HG02642 (cell line): ENCODE data around the gene ZC3H8.
"Not testable (repeated sequence)": the region's sequence is repeated elsewhere in the genome, so short reads cannot be mapped to it uniquely, and the experiment has no call there.

Experiments used
- ATAC-seq: cut with Tn5 transposase; IDR thresholded peaks from one replicate; pipeline ENCODE4 v1.9.1; 2021; ENCODE audit warnings: mild to moderate bottlenecking; ENCODE audit not compliant: unreplicated experiment, poor library complexity

ZC3H8 gene

DNA sequence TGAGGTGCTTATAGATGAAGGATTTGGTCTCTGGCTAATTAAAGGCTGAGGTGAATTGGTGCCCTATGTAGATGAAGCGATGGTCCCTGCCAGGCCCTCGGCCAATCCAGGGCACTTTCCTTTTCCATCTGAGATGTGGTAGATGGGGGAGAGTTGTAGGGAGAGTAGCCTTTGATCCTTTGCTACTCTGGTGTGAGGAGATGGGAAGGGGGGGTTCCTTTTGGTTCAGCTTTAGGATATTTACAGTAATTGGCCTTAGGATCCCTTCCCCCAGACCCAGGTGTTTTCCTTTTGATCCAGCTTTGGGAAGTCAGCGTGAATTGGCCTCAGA, 5.4 kb upstream of the ZC3H8 start:
- ATAC-seq, result no peak

DNA sequence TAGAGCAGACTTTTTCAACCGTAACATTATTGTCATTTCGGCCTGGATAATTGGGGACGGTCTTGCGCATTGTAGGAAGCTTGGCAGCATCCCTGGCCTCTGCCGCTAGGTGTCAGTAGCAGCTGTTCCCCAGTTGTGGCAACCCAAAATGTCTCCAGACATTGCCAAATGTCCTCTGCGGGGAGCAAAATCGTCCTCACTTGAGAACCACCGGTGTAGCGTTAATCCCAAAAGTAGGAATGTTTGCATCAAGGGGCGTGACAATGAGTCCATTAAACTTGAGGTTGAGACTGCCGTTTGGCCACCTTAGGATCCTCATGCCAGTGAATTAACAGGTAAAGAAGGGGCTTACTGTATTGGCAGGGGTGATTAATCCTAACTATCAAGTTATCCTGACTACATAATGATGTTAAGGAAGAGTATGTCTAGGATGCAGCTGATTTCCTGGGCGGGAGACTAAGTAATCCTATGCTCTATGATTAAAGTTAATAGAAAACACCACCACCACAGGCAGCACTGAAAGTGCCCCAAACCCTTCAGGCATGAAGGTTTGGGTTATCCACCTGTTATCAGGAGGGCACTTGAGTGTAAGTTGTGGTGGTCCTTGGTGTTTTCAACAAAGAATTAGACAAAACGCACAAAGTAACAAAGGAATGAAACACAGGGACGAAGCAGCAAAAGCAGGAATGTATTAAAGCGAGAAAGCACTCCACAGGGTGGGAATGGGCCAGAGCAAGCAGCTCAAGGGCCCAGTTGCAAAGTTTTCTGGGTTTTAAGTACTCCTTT, 4.9 kb upstream of the ZC3H8 start:
- peak; percentile 41 for ATAC-seq

DNA sequence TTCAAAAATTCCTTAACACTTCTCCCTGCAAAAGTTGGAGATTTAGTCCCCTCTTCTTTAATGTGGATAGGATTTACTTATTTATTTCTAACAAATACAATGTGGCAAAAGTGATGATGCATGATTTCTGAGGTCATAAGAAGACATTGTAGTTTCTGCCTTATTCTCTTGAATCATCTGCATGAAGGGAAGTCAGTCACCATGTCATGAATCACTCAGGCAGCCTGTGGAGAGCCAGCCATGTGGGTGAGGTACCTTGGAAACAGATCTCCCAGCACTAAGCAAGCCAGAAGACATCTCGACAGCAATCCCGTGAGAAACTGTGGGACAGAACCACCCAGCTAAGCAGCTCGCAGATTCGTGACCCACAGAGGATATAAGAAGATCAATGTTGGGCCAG, 2.7 kb upstream of the ZC3H8 start:
- ATAC-seq, result no peak

DNA sequence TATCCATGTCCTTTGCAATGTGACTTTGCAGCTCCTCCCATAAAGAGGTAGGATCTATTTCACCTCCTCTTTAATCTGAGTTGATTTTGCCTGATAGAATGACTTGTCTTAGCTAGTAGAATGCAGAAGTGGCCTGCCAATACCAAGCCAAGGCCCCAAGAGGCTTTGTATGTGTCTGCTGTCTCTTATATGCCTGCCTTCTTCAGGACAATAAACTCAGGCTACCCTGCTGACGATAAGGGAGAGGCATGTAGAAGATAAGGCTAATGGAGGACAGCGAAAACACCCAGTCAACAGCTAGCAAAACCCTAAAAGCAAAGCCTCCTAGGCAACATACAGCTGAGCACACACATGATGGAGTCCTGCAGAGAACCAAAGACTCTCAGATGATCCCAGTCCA, 1.8 kb upstream of the ZC3H8 start:
- ATAC-seq, result no peak

DNA sequence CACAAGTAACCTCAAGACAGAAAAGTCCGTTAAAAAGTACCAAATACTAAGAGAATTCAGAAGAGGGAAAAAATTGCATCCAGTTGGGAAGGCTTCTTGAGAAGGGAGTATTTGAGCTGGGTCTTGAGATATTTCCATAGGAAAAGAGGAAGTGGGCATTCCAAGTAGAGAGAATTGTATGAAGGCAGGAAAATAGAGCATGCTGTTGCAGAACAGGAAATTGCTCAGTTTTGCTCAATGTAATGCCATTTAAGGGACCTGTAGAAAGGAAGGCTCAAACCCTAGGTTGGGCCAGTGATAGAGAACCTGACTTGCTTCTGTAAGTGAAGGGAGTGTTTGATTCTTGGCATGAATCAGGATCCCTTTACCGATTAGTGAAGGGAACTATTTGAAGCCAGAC, 1.0 kb upstream of the ZC3H8 start:
- no peak for ATAC-seq

DNA sequence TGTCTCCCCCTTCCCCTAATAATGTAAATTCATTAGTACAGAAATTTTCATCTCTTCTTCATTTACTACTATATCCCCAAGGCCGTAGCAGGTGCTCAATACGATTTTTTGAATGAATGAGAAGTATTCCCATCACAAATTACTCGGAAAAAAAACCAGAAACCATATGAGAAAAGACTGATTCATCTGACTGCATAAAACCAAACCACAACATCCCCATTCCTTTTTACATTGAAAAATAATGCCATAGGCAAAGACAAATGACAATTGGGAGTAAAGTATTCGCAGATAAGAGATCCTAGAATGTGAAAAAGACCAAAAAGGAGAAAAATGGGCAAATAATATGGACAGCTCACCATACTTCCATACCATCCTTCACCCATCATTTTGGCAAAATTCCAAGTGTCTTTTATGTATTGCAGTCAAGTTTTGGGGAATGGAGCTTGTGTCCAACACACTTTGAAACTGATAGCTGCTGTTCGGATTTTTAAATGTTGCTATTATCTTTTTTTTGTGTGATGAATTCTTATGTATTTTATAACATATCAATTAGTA, 1.5 kb downstream of the ZC3H8 start:
- ATAC-seq, result no peak

DNA sequence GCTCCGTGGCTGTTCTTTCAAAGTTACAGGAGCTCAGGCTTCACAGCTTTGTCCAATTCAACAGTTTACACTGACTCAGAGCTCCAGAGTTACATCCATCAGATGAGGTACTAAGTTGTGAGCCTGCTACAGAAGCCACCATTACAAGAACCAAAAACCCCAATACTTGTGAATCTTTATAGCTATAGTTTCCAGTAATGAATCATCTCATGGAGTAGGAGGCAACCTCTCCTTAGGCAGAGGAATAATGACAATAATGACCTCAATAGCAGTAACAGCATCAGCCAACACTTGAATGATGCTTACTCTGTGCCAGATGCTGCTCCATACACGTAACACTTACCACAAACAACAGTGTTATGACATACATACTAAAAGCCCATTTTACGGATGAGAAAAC, 3.6 kb downstream of the ZC3H8 start:
- ATAC-seq, result no peak

DNA sequence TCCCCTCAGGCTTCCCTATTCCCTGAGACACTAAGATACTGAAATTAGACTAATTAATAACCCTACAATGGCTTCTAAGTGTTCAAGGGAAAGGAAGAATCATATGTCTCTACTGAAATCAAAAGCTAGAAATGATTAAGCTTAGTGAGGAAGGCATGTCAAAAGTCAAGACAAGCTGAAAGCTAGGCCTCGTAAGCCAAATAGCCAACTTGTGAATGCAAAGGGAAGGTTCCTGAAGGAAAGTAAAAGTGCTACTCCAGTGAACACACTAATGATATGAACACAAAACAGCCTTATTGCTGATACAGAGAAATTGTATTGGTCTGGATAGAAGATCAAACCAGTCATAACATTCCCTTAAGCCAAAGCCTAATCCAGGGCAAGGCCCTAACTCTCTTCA, 10.0 kb downstream of the ZC3H8 start:
- no peak for ATAC-seq

DNA sequence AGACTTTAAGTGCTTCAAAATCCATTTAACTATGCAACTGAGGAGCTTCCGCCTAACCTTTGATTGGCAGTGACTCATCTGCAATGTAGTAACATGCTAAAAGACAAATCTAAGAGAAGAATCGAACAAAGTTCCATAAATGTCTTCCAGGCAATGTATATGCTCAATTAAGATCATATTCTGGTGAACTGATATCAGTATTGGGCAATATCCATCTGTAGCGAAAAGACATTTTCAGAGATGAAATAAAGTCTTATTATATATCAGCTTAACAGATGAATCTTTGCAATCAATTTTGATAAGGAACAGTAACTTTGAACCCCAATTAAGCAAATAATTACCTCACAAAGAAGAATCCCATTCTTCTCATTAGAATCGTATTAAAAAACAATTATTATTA, 11.6 kb downstream of the ZC3H8 start:
- ATAC-seq, result no peak

DNA sequence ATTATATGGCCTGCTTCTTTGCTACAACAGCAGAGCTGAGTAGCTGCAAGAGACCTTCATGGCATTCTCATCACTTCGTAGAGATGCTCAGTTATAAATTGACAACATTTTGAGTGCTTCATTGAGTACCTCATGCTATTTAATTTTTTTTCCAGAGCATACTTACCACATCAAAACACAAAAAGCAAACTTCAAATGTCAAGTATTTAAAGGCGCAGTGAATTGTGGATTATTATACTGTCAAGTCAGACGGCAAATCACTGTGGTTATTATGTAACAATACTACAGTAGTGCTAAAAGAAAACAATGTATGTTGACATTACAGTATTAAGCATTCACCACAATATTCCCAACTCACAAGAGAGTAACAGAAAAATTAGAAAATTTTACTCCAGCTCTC, 12.5 kb downstream of the ZC3H8 start:
- no peak for ATAC-seq

DNA sequence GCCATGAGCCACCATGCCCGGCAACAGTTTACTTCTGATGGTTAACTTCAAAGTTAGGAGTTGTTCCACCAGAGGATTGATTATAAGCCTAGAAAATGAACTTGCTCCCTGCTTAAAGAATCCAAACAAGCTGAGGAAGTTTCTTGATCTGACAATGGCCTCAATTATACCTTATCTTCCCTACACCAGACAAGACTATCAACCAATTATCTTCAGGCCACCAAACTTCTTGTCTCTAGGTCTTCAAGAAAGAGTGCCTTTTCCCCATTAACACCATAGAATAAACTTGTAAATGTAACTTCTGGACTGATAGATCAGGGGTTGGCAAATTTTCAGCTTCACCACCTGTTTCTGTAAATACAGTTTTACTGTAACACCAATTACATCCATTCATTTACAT, 15.0 kb downstream of the ZC3H8 start:
- no peak for ATAC-seq

DNA sequence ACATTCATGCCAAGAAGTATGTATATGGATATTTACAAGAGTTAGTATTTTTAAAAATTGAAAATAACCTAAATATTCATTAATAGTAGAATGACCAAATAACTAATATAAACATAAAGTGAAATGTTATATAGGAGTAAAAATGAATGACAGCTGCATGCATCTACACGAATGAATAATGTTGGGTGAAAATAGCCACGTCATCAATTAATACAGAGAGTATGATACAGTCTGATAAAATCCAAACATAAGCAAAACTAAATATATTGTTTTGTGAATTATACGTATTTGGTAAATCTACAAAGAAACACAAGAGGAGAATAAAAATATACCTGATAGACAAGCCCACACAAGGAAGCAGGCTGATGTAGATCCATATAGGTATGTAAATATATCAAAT, 24.5 kb downstream of the ZC3H8 start:
- ATAC-seq, result no peak

DNA sequence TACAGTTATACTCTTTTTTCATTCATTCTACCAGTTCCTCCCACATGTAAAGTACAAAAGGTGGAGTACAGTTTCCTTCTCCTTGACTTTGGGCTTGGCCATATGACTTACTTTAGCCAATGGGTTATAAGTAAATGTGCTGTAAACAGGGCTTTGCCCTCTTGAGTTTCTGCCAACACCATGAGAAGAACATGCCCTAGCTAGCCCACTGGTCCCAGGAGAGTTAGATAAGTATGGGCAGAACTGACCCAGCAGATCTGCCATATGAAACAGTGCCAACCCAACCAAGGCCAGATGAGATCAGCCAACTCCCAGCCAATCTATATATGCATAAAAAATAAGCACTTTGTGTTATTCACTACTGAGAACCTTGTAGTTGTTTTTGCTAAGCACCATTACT, 25.5 kb downstream of the ZC3H8 start:
- no peak for ATAC-seq

DNA sequence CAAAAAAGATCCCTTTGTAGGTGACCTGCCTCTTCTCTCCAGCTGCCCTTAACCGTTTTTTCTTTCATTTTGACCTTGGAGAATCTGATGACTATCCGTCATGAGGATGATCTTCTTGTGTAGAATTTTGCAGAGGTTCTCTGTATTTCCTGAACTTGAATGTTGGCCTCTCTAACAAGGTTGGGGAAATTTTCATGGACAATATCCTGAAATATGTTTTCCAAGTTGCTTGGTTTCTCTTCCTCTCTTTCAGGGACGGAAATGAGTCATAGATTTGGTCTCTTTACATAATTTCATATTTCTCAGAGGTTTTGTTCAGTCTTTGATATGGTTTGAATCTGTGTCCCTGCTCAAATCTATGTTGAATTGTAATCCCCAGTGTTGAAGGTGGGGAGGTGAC, 34.0 kb downstream of the ZC3H8 start:
- ATAC-seq, result no peak

DNA sequence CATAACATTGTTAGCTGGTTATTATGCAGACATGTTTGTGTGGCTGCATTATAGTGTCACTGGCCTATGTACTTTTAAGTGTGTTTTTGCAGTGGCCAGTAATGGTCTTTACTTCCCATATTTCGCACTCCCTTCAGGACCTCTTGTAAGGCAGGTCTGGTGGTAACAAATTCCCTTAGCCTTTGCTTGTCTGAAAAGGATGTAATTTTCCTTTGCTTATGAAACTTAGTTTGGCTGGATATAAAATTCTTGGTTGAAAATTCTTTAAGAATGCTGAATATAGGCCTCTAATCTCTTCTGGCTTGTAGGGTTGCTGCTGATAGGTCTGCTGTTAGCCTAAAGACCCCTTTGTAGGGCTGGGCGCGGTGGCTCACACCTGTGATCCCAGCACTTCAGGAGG, 34.7 kb downstream of the ZC3H8 start:
- no peak for ATAC-seq

DNA sequence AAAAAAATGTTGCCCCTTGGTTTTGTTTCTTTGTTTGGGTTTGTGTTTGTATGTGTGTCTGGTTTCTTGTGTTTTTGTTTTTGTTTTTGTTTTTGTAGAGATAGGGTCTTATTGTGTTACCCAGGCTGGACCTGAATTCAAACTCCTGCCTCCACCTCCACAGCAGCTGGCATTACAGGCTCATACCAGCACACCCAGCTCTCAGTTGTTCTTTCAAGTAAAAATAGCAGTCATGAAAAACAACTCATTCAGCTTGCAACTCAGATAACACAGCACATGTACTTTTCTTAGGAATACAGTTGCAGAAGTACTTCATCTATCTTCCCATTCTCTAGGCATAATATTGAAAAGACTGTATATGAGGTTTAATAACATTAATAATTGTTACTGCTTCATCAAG, 37.0 kb downstream of the ZC3H8 start:
- ATAC-seq, result no peak

DNA sequence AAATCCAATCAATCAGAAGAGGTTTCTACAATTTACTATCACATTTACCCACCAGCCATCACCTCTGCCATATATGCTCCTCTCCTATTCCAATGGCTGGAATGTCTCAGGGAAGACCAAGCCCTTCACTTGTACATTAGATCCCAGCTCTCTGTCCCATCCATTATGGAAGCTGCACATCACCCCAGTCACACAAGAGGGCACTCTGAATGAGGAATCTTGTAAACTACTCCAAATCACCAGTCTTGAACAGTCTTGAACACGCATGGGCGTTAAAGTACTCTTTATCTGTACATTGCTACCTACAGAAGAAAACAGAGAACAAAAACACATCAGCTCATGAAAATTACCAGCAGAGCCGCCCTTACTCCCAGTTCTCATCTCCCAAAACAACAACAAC, 38.7 kb downstream of the ZC3H8 start:
- no peak for ATAC-seq

DNA sequence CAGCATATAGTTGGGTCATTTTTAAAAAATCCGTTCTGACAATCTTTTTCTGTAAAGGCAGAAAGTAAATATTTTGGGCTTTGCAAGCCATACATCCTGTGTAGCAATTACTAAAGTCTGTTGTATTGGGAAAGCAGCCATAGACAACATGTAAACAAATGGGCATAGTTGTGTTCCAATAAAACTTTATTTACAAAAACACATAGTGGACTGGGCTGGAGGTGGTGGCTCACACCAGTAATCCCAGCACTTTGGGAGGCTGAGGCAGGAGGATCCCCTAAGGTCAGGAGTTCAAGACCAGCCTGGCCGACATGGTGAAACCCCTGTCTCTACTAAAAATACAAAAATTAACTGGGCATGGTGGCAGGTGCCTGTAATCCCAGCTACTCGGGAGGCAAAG, 46.9 kb downstream of the ZC3H8 start:
- not testable (repeated sequence) for ATAC-seq

DNA sequence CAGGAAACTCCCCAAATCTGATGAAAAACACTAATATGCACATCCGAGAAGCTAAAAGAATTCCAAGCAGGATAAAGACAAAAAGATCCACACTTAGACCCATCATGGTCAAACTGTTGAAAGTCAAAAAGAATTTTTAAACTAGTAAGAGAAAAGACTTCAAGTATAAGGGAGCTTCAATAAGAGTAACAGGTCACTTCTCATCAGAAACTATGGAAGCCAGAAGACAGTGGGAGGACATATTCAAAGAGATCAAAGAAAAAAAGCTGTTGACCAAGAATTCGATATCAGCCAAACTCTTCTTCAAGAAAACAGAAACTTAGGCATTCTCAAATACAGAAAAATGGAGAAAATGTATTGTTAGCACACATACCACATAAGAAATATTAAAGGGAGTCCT, 50.4 kb downstream of the ZC3H8 start:
- ATAC-seq, result no peak

DNA sequence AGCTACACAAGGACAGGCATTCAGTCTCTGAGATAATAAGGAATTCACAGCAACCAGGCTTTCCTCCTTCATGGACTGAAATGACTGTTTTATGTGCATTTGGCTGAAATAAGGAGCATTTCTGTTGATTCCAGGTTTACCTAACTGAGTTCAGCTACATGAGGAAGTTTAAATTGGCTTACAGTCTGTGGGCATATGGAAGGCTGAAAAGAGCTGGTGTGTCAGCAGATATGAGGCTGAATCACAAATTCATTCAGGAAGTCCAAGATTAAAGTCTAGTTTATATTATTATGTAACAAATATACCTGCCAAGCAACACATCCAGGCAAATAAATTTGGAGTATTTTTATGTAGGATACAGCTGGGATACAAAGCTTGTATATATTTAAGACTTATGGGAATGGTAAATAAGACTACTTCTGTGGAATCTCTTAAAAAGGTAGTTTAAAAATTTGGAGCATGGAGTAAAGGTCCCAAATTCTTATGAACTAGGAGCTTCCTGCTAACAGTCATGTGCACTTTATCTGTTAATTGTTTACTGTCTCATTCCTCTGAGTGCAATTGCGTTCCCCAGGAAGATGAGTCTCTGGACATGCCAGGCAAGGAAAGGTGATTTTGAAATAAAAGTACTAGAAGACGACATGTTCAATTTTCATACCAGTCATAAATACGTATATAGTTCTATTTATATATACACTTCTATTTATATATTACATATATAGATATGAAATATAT, 53.0 kb downstream of the ZC3H8 start:
- no peak for ATAC-seq

DNA sequence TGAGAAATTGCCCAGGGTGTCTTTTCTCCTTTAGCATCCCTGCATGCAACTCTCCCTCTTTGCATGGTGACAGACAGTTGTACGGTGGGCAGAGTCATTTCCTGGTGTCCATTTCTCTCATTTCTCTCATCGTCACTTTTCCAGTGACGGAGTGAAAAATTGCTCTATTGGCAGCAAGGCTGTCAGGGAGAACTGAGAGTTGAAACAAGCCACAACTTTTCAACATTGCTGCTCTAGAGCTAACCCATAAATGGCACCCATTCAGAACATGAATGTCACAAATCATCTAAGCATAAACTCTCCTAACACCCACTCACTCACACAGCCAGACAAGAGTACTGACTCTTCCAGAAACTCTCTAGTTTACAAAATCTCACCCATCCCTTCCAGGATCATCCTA, 55.7 kb downstream of the ZC3H8 start:
- ATAC-seq, result no peak

DNA sequence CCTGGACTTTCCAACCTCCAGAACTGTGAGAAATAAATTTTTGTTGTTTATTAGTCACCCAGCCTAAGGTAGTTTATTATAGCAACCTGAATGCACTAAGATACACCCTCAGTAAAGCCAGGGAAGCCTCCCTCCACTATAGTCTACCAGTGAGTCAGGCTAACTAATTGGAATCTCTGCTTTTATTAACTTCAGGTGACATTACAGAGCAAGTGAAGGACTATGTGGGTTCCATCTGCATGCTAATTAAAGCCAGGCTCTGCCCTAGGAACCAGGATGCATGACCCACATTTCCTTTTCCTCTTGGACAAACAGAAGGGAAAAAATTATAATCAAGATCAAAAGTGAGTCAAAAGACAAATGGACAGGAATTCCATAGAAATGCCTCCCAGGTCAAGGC, 56.1 kb downstream of the ZC3H8 start:
- ATAC-seq, result no peak
